ENCODE data around the gene SGPL1. TPM values are rescaled to one million over a fixed set of nuclear protein-coding genes. Genes with fewer than 3 reads are reported as not detected.

The SGPL1 gene
- total RNA-seq, 1 experiment from 2014 or later = 93.8 TPM

DNA sequence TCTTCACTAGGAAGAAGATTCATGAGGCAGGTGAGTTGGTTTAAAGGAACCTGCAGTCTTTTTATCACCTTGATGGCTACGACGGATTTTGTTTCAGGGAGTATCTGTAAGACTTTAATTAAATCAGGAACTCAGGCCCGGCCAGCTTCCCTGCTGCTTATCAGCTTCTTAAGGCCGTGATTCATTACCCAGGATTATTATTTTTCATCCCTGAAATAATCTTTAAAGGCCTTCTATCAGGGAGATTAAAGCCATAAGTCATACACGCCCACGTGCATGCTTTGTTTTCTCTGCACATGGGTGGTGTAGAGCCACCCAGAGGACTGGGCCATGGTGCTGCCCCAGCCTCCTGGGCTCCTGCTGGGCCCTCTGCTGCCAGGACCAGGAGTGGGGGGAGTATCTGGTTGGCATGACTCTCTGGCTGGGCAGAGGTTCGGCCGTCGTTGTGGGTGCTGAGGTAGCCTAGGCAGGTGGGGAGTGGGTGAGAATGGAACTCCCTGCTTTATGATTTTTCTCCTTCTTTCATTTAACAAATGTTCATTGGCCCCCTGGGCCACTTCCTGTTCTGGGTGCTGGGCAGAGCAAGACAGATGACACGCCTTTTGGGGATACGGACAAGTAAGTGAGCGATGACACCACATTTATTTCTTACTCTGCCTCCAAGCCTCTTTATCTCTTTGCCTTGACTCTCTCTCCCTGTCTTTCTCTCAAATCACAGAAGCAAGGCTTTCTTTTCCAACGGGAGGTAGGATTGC is 111.6 kb downstream of the SGPL1 start:
- Mint-ChIP-seq H3K27me3 (ENCODE audit: insufficient read depth, unreplicated experiment) (peaks cover 23% of the 10 kb centered on the region), H3K9me3 (ENCODE audit: unreplicated experiment) (no peaks in the 10 kb centered on the region), H3K27ac (ENCODE audit: low read depth, unreplicated experiment) (no peak overlapping the region), H3K36me3 (ENCODE audit: insufficient read depth, unreplicated experiment) (no peaks in the 10 kb centered on the region), H3K4me3 (ENCODE audit: unreplicated experiment) (no peak overlapping the region), H3K4me1 (ENCODE audit: insufficient read depth, unreplicated experiment) (peaks cover 7% of the 10 kb centered on the region)
- DNase-seq (ENCODE audit: unreplicated experiment) = no peak
- TF ChIP-seq, protein P1, sequence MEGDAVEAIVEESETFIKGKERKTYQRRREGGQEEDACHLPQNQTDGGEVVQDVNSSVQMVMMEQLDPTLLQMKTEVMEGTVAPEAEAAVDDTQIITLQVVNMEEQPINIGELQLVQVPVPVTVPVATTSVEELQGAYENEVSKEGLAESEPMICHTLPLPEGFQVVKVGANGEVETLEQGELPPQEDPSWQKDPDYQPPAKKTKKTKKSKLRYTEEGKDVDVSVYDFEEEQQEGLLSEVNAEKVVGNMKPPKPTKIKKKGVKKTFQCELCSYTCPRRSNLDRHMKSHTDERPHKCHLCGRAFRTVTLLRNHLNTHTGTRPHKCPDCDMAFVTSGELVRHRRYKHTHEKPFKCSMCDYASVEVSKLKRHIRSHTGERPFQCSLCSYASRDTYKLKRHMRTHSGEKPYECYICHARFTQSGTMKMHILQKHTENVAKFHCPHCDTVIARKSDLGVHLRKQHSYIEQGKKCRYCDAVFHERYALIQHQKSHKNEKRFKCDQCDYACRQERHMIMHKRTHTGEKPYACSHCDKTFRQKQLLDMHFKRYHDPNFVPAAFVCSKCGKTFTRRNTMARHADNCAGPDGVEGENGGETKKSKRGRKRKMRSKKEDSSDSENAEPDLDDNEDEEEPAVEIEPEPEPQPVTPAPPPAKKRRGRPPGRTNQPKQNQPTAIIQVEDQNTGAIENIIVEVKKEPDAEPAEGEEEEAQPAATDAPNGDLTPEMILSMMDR (IDR thresholded peaks at IDR 0.05; ENCODE audit: unreplicated experiment) = no peak
- POLR2A ChIA-PET = no interaction called here
- CTCF ChIA-PET = interaction anchor here (0.7 to 7.7 kb wide), 11 partner anchors 9 to 643 kb away, joined by 3 to 72 read pairs (median 16); partner anchors contain the start of gene UNC5B
- intact Hi-C loops (cut with micrococcal nuclease) = loop anchor here (5.0 kb wide), 1 partner anchor 340 kb away; no protein-coding TSS in a partner anchor
- no TSS peak for BruUV-seq (replicated peaks)

DNA sequence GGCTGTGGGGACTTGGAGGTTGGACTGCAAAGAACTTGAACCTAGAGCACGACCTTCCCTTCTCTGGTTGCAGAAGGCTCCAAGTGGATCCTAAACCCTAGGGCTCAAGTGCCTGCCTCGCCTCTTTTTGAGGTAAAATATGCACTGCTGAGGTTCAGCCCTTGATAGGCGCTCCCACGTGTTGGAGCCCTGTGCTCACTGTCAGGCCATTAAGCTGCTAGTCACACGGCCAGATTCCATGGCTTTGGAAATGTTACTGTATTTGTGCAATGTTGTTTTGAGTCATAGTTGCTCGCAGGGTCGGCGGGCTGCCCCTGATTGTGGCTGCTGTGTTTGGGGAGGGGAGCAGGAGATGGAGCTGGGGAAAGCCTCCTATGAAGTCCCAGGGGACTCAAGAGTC is 112.4 kb downstream of the SGPL1 start:
- no peaks in the 10 kb centered on the region for H3K36me3 Mint-ChIP-seq (ENCODE audit: insufficient read depth, unreplicated experiment)
- no TSS peak for BruUV-seq (replicated peaks)
- no peak for DNase-seq (ENCODE audit: unreplicated experiment)
- POLR2A ChIA-PET = interaction anchor here (0.7 kb wide), 1 partner anchor 343 kb away, joined by 3 read pairs; no protein-coding TSS in a partner anchor
- H3K27ac Mint-ChIP-seq (ENCODE audit: low read depth, unreplicated experiment) = no peak overlapping the region
- no peaks in the 10 kb centered on the region for H3K9me3 Mint-ChIP-seq (ENCODE audit: unreplicated experiment)
- no peak overlapping the region for H3K4me3 Mint-ChIP-seq (ENCODE audit: unreplicated experiment)
- intact Hi-C loops (cut with micrococcal nuclease) = loop anchor here (5.0 kb wide), 1 partner anchor 339 kb away; no protein-coding TSS in a partner anchor
- CTCF ChIA-PET = interaction anchor here (0.6 to 1.0 kb wide), 7 partner anchors 11 to 358 kb away, joined by 3 to 4 read pairs (median 3); no protein-coding TSS in a partner anchor
- TF ChIP-seq, protein P1 (IDR thresholded peaks at IDR 0.05; ENCODE audit: unreplicated experiment) = no peak
- H3K4me1 Mint-ChIP-seq (ENCODE audit: insufficient read depth, unreplicated experiment) = peaks cover 7% of the 10 kb centered on the region
- H3K27me3 Mint-ChIP-seq (ENCODE audit: insufficient read depth, unreplicated experiment) = peaks cover 23% of the 10 kb centered on the region

DNA sequence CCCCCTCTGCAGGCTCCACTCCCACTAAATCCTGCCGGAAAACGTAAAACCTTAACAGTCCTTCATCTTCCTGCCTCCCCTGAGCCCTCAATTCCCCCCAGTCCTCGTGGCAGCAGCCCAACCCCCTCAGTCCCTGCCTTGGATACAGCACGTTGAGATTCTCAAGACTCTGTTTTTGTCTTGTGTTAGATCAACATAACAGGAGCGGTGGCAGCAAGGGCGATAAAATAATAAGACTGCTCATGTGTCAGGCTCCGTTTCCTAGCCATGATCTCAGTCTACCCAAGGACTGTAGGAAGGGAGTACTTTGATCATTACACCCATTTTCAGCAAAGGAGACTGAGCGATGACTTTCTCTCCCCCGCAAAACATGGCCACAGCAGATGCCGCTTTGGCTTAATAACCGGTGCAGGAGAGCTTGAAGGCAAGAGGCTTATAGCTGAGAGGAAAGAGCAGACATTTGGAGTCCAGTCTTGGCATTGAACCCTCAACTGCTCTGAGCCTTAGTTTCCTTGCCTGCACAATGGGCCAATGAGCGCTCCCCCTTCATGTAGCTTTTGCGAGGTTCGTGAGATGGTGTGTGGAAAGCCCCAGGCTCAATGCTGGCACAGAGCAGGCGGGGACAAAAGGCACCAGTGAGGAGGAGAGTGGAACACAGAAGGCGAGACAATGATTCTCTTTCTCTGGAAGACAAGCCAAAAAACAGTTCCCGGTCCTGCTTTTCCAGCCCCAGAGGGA is 114.7 kb downstream of the SGPL1 start:
- peaks cover 8% of the 10 kb centered on the region for H3K27me3 Mint-ChIP-seq (ENCODE audit: insufficient read depth, unreplicated experiment)
- H3K27ac Mint-ChIP-seq (ENCODE audit: low read depth, unreplicated experiment) = no peak overlapping the region
- CTCF ChIA-PET = interaction anchor here (1.0 kb wide), 1 partner anchor 8 kb away, joined by 4 read pairs; no protein-coding TSS in a partner anchor
- TF ChIP-seq, protein P1 (IDR thresholded peaks at IDR 0.05; ENCODE audit: unreplicated experiment) = no peak
- DNase-seq (ENCODE audit: unreplicated experiment) = no peak
- intact Hi-C loops (cut with micrococcal nuclease) = no loop called here
- peaks cover 2% of the 10 kb centered on the region for H3K4me1 Mint-ChIP-seq (ENCODE audit: insufficient read depth, unreplicated experiment)
- no TSS peak for BruUV-seq (replicated peaks)
- POLR2A ChIA-PET = interaction anchor here (0.6 kb wide), 1 partner anchor 228 kb away, joined by 3 read pairs; no protein-coding TSS in a partner anchor
- no peaks in the 10 kb centered on the region for H3K9me3 Mint-ChIP-seq (ENCODE audit: unreplicated experiment)
- no peaks in the 10 kb centered on the region for H3K36me3 Mint-ChIP-seq (ENCODE audit: insufficient read depth, unreplicated experiment)
- no peak overlapping the region for H3K4me3 Mint-ChIP-seq (ENCODE audit: unreplicated experiment)

Other genes with a start within 250 kb of the SGPL1 start
- gene PRF1, start 213.2 kb upstream of the SGPL1 start, total RNA-seq (2022) = not detected in 2 replicates
- 0.25 TPM in 1 of 2 replicates, not detected in the other for gene ADAMTS14, start 143.4 kb upstream of the SGPL1 start, total RNA-seq (2022)
- gene TBATA, start 30.6 kb upstream of the SGPL1 start, total RNA-seq (2022) = not detected in 2 replicates
- 40.3 and 52.4 TPM in 2 replicates for gene PCBD1, start 72.6 kb downstream of the SGPL1 start, total RNA-seq (2022)

All from MCF 10A (cell line).